ENCODE measurements around the gene STAT2.
"Not testable (repeated sequence)": the region's sequence is repeated elsewhere in the genome, so short reads cannot be mapped to it uniquely, and the experiment has no call there.

The STAT2 gene

GRCh38 chr12:56359851-56360767 lies at the start of gene STAT2:
Gene STAT2, minus strand, starts transcription at chr12:56360107. Its CDS starts 3,536 bp downstream, at chr12:56356571.
- DNase-seq = peak; percentile 100

- no peak for DNase-seq
Measured at GRCh38 chr12:56408799-56409417, 49.0 kb upstream of the STAT2 start.

GRCh38 chr12:56404227-56404626 lies 44.3 kb upstream of the STAT2 start:
- DNase-seq = not testable (repeated sequence)

- not testable (repeated sequence) for DNase-seq
Measured at GRCh38 chr12:56401612-56402011, 41.7 kb upstream of the STAT2 start.

- DNase-seq = not testable (repeated sequence)
Measured at GRCh38 chr12:56401125-56401524, 41.2 kb upstream of the STAT2 start.

GRCh38 chr12:56399466-56399865 lies 39.6 kb upstream of the STAT2 start:
- not testable (repeated sequence) for DNase-seq

GRCh38 chr12:56398324-56398723 lies 38.4 kb upstream of the STAT2 start:
- DNase-seq = no peak

- no peak for DNase-seq
Measured at GRCh38 chr12:56392331-56392730, 32.4 kb upstream of the STAT2 start.

GRCh38 chr12:56391721-56392120 lies 31.8 kb upstream of the STAT2 start:
- no peak for DNase-seq

GRCh38 chr12:56389412-56389811 lies 29.5 kb upstream of the STAT2 start:
- DNase-seq = no peak

- DNase-seq = no peak
Measured at GRCh38 chr12:56387152-56387736, 27.3 kb upstream of the STAT2 start.

- DNase-seq = no peak
Measured at GRCh38 chr12:56385873-56386272, 26.0 kb upstream of the STAT2 start.

GRCh38 chr12:56382611-56383010 lies 22.7 kb upstream of the STAT2 start:
- DNase-seq = no peak

GRCh38 chr12:56377989-56378316 lies 18.0 kb upstream of the STAT2 start:
- DNase-seq = no peak

GRCh38 chr12:56377310-56377988 lies 17.5 kb upstream of the STAT2 start:
- no peak for DNase-seq

- peak; percentile 54 for DNase-seq
Measured at GRCh38 chr12:56375598-56376434, 15.9 kb upstream of the STAT2 start.

- no peak for DNase-seq
Measured at GRCh38 chr12:56374726-56375597, 15.1 kb upstream of the STAT2 start.

- DNase-seq = no peak
Measured at GRCh38 chr12:56373515-56373914, 13.6 kb upstream of the STAT2 start.

GRCh38 chr12:56366948-56367347 lies 7.0 kb upstream of the STAT2 start:
- DNase-seq = no peak

GRCh38 chr12:56362130-56363059 lies 2.5 kb upstream of the STAT2 start, which contains the start of gene APOF:
Gene APOF, minus strand, starts transcription at chr12:56362857. Its CDS starts 112 bp downstream, at chr12:56362745.
- no peak for DNase-seq

Measured in CD4-positive, alpha-beta T cell treated with Interleukin-15 for 1 hour (primary cell).